DMS153 treated with DMSO at 0.1 percent for 48 hours (cell line): Measurements from ENCODE around the gene ATRIP.

Experiments
- DNase-seq: peaks from one replicate; lab custom pipeline; 2025; ENCODE audit not compliant: unreplicated experiment; lab: John Stamatoyannopoulos, UW

The ATRIP gene

DNA sequence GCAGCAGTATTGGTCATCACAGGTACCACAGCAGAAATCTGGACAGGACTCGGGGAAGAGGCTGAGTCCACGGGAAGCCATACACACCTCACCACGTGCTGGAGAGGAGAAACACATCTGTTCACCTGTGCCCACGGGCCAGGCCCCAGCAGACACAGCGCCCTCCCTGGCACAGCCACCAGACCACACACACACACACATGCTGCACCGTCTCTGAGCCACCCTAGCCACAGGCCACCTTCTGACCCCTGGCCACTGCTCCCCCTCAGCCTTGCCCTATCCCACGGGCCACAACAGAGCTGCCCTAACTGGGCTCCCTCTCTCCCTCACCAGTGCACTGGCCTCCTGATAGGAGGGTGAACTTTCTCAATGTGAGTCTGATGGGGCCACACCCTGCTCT, 54.7 kb downstream of the ATRIP start:
- no peak for DNase-seq

DNA sequence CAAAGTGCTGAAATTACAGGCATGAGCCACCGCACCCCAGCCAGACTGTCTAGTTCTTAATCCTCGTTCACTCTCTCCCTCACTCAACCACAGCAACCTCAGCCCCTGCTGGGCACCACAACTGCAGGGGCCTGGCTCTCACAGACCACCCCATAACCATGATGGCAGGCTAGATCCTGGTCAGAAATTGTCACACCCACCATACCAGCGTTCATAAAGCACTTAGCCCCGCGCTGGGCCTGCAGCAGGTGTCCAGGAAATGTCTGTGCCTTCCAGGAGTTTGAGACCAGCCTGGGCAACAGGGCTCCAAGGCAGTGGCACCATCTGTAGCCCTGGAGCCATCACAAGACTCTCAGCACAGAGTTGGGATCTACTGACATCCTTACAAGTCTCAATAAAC, 55.6 kb downstream of the ATRIP start:
- no peak for DNase-seq

DNA sequence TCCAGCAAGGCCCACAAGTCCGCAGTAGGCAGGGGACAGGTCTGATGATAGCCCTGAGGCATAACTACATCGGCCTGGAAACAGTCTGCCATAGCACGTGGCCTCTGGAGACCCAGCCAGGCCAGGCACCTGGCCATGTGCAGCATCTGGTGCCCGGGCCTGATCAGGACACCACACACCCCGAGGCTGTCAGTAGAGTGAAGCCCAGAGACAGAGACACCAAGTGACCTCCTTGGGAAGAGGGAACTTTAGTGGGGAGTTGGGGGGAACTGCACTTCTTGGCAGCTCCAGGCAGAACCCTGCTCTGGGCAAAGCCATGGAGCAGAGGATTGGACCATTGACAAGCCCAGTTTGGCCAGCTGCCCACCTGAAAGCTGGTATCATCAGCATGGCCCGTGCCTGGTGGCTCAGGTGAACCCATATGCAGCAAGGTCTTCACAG, 56.2 kb downstream of the ATRIP start:
- DNase-seq: no peak

DNA sequence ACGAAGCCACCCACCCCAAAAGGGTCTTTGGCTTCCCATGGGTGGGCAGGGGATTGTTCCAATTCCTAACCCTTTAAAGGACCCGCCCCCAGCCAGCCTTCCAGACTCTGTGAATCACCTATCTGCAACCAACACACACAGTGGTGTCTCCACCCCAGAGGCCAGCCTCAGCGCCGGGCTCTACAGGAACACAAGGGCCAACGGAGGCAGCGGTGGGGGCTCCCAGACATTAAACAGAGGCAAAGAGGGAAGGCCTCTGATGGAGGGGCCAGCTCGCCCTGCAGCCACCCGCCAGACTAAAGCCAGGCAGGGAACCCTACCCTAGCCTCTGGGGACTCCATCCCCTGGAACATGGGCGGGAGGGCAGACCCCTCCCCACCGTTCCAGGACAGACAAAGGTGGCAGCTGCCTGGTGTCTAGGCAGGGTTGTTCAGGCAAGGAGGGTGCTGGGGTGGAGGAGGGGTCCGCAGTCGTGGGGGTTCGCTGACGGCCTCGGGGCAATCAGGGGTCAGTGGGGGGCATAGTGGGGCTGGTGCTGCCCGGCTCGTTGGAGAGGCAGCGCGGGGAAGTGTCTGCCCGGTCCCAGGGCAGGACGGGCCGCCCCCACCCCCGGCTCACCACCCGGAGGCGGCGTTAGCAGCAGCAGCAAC, 57.0 kb downstream of the ATRIP start:
- DNase-seq: no peak

DNA sequence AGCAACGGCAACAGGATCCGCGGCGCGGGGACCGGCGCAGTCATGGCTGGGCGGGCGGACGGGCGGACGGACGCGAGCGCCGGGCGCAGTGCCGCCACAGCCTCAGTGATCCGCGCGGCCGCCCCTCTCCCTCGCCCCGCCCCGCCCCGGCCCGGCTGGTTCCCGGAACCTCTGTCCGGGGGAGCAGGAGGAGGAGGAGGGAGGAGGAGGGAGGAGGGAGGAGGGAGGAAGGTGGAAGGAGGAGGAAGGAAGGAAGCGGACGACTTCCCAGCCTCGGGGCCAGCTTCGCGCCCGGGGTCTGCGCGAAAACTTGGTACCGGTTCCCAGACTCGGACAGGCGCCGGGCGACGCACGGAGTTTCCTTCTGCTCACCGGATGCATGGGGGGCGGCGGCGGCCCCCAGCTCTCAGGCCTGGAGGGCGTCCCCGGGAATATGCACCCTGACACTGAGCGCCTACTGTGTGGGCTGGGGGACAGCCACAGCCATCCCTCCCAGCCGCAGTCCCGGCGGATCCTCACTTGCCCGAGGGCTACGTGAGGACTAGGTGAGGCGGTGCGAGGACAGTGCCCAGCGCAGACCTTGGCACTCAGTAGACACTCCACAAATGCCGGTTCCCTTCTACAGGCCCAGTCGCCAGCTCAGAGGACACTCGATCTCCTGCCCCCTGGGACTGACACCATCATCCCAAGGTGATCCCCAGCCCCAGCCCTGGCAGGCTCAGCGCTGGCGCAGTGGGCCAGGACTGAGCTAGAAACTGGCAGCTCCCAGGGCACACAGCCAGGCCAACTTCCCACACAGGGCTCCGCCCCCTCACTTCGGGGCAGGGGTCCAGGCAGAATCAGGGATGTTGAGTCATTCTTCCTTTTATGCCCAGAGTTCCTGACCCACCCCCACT, 57.8 kb downstream of the ATRIP start, which contains the start of gene SHISA5:
TSS of gene SHISA5 (minus strand) at position 124 of the 896 bp plus-strand sequence. CDS start at position 44, 80 bp downstream.
- DNase-seq: no peak

DNA sequence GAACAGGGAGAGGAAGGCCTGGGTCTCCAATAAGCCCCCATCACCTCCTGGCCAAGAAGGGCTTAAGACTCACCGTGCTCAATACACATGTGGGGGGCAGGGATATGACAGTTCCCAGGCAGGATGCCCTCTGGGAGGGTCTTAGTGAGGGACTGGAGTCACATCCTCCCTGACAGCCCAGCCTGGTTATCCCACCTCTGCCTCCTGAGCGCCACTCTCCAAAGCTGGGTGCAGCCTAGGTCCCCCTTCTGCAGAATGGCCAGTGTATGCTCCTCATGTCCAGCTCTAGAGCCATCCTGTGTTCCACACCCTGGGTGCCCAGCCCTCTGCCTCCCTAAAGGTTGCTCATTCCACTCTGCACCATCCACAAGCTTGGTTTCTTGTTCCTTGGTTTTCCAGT, 58.6 kb downstream of the ATRIP start:
- DNase-seq: no peak

DNA sequence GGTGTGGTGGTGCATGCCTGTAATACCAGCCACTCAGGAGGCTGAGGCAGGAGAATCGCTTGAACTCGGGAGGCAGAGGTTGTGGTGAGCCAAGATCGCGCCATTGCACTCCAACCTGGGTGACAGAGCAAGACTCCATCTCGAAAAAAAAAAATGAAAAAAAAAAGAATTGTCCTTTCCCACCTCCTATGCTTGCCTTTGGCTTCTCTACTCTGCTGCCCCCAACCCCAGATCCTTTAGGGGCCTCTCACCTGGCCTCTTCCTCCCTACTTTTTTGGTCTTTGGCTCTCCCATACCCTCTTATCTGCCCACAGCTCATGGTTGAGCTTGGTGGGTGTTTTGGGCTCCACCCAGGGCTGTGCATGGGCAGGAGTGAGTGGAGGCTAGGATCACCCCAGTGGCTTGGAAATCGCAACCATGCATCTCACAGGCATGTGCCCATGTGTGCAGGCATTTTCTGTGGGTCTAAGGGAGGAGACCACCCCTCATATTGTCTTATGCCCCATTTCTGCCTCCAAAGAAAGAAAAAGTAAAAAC, 59.5 kb downstream of the ATRIP start:
- no peak for DNase-seq

DNA sequence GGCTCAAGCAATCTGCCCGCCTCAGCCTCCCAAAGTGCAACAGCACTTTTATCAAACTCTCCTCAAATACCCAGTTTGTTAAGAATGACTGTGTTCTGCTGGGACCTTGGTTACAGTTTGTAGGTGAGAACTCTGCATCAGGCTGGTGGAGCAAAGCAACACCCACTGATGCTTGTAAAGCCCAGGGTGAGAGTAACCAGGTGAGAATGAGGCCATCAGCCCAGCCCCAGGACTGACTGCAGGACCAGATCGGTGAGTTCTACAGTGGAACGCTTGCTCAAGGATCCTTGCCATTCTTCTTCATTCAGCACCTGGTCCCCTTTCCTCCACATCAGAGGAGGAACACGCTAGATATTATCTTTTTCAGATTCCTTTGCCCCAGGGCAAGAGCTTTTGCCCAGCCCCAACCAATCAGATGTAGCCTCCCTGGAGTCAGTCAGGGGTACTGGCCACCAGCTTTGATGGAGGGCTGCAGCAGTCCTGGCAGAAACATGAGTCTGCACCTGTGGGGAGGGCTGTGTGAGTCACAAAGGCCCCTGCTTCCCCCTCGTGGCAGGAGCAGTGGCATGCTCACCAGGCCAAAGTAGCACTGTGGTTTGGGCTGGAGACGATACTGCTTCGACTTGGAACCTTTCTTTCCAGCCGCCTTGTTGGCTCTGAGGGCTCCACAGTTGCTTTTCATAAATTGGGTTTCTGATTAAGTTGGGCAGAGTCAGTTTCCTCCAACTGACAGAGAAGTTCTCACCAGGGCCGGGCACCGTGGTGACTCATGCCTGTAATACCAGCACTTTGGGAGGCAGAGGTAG, 60.9 kb downstream of the ATRIP start:
- no peak for DNase-seq

DNA sequence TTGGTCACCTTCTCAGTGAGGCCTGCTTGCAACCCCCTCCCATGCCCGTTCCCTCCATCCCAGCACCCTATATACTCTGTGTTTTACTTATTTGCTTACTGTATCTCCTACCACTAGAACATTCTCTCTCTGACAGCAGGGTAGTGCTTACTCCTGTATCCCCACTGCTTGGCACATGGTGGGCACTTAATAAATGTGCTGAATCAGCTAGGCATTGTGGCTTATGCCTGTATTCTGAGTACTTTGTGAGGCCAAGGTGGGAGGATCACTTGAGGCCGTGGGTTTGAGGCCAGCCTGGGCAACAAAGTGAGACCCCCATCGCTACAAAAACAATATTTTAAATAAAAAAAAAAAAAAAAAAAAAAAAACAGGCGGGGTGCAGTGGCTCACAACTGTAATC, 65.0 kb downstream of the ATRIP start:
- no peak for DNase-seq

DNA sequence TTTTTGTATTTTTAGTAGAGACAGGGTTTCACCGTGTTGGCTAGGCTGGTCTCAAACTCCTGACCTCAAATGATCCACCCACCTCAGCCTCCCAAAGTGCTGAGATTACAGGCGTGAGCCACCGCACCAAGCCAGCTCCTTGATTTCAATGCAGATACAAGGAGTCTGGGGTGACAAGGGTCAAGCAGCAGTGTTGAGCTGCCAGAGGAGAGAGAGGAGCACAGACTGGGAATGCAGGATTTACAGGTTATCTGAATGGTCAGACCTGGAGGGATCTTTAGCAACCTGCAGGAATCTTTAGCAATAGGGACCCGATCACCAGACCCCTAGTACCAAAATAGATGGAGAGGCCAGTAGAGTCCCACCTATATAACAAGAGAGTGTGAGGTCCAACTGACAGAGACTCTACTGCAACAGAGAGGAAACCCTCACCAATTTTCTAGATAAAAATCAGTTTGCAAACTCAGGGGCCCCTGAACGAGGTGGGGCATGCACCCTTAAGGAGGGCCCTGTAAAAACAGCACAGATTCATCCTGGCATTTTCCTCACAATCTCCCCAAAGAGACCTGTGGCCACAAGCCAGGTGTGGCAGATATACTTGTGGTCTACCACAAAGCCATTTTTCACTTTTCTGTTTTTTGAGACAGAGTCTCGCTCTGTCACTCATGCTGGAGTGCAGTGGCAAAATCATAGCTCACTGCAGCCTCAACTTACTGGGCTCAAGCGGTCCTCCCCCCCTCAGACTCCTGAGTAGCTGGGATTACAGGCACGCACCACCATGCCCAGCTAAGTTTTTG, 68.1 kb downstream of the ATRIP start:
- DNase-seq: no peak
